Mesodermal cell (in vitro differentiated cells): Measurements from ENCODE around the gene NDFIP1.

Source experiments
- H3K27ac ChIP-seq: 2 replicates; pipeline ENCODE4 v1.7.0; 2013; ENCODE audit warnings: mild to moderate bottlenecking, low read depth, low read length, moderate library complexity; ENCODE audit not compliant: severe bottlenecking
- H3K36me3 ChIP-seq: 2 replicates; pipeline ENCODE4 v1.7.1; 2013; ENCODE audit warnings: mild to moderate bottlenecking, low read length, moderate library complexity; ENCODE audit not compliant: control insufficient read depth, insufficient read depth
- H3K4me1 ChIP-seq: one replicate; pipeline ENCODE4 v1.7.1; 2013; ENCODE audit warnings: mild to moderate bottlenecking, low read length; ENCODE audit not compliant: insufficient read depth, control insufficient read depth, poor library complexity, severe bottlenecking
- H3K4me3 ChIP-seq: 2 replicates; pipeline ENCODE4 v1.7.0; 2013; ENCODE audit warnings: low read length, control low read depth, mild to moderate bottlenecking; ENCODE audit not compliant: insufficient read depth, poor library complexity, severe bottlenecking; ENCODE audit errors: extremely low read depth
- H3K9me3 ChIP-seq: 2 replicates; pipeline ENCODE4 v1.7.1; 2013; ENCODE audit warnings: mild to moderate bottlenecking, low read length, moderate library complexity; ENCODE audit not compliant: control insufficient read depth
- WGBS, 2 experiments: methylation state at CpG; one replicate each; pipeline ENCODE4 v1.1.5; 2013; ENCODE audit warnings: missing lambda C conversion rate in 2 of 2; ENCODE audit not compliant: insufficient coverage in 2 of 2; 5-methylcytosine and 5-hydroxymethylcytosine counted together

The NDFIP1 gene

GRCh38 chr5:142095035-142095434 is 13.5 kb upstream of the NDFIP1 start:
- Histone ChIP-seq H3K4me1 (no peaks in the 10 kb centered on the region), H3K27ac (no peak overlapping the region), H3K9me3 (no peaks in the 10 kb centered on the region), H3K36me3 (no peaks in the 10 kb centered on the region), H3K4me3 (no peak overlapping the region)
- 85 to 98% methylated on average over 4 of the region's 4 CpGs for WGBS, 2 experiments

- Histone ChIP-seq H3K36me3 (no peaks in the 10 kb centered on the region), H3K4me1 (no peaks in the 10 kb centered on the region), H3K27ac (no peak overlapping the region), H3K9me3 (no peaks in the 10 kb centered on the region), H3K4me3 (no peak overlapping the region)
- WGBS, 2 experiments, result 85 to 91% methylated on average over 3 to 5 of the region's 8 CpGs
These were observed 12.8 kb upstream of the NDFIP1 start for GRCh38 chr5:142095651-142096330.

DNA sequence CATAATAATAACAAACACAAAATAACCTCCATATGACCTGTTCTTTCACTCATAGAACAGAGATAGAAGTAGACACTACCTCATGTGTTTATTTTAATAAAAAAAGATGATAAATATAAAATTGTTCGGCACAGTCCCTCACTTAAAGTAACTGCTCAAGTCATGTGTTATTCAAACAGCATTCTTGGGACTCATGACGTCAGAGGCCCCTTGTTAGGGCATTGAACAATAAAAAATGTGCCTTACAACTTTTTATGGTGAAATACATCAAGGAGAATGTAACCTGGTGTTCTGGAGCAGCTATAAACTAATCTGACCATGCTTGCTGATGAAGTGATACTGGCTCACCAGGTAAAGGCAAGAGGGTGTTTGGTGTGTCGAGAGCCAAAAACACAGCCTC is 12.2 kb upstream of the NDFIP1 start:
- WGBS, 2 experiments, result 100% methylated on average over 1 of the region's 3 CpGs
- H3K4me1 ChIP-seq, result no peaks in the 10 kb centered on the region
- no peaks in the 10 kb centered on the region for H3K36me3 ChIP-seq
- H3K27ac ChIP-seq, result no peak overlapping the region
- H3K9me3 ChIP-seq, result no peaks in the 10 kb centered on the region
- H3K4me3 ChIP-seq, result no peak overlapping the region

DNA sequence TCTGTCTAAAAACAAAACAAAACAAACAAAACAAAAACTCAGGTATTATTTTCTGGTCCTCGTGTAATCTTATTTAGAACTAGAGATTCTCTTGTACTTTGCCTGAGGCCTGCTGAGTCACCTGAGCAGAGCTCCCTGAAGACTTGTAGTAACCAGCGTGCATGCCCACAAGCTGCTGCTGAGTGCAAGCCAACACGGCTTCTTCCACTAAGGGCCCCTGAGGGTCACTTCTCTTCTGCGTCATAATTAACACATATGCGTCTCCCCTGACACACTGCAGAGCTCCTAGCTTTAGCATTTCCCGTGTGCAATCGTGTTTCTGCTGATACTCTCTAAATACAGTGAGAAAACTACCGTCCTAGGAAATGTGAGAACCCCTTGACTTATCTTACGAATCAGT is 10.9 kb upstream of the NDFIP1 start:
- Histone ChIP-seq H3K9me3 (no peaks in the 10 kb centered on the region), H3K4me3 (no peak overlapping the region), H3K36me3 (no peaks in the 10 kb centered on the region), H3K4me1 (no peaks in the 10 kb centered on the region), H3K27ac (no peak overlapping the region)
- 92 to 94% methylated on average over 7 to 9 of the region's 9 CpGs for WGBS, 2 experiments

- 100% methylated on average over 1 of the region's 2 CpGs; no CpG with 5 or more reads in 1 of the 2 experiments for WGBS, 2 experiments
- H3K27ac ChIP-seq, result no peak overlapping the region
- H3K36me3 ChIP-seq, result no peaks in the 10 kb centered on the region
- no peaks in the 10 kb centered on the region for H3K4me1 ChIP-seq
- H3K4me3 ChIP-seq, result no peak overlapping the region
- H3K9me3 ChIP-seq, result no peaks in the 10 kb centered on the region
These were observed 10.3 kb upstream of the NDFIP1 start for GRCh38 chr5:142098275-142098674.

- H3K27ac ChIP-seq, result no peak overlapping the region
- no peaks in the 10 kb centered on the region for H3K9me3 ChIP-seq
- no peaks in the 10 kb centered on the region for H3K36me3 ChIP-seq
- H3K4me1 ChIP-seq, result no peaks in the 10 kb centered on the region
- no peak overlapping the region for H3K4me3 ChIP-seq
These were observed 9.6 kb upstream of the NDFIP1 start for GRCh38 chr5:142098931-142099330.

DNA sequence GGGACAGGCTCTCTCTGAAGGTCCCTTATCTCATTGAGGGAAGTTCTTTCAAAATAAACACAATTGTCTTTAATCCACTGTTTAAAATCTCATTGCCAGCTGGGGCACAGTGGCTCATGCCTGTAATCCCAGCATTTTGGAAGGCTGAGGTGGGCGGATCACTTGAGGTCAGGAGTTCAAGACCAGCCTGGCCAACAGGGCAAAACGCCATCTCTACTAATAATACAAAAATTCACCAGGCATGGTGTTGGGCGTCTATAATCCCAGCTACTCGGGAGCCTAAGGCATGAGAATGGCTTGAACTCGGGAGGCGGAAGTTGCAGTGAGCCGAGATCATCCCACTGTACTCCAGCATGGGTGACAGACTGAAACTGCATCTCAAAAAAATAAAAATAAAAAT is 8.3 kb upstream of the NDFIP1 start:
- H3K36me3 ChIP-seq, result no peaks in the 10 kb centered on the region
- no peak overlapping the region for H3K4me3 ChIP-seq
- no peaks in the 10 kb centered on the region for H3K4me1 ChIP-seq
- H3K9me3 ChIP-seq, result no peaks in the 10 kb centered on the region
- 82 to 90% methylated on average over 3 to 5 of the region's 7 CpGs for WGBS, 2 experiments
- no peak overlapping the region for H3K27ac ChIP-seq

DNA sequence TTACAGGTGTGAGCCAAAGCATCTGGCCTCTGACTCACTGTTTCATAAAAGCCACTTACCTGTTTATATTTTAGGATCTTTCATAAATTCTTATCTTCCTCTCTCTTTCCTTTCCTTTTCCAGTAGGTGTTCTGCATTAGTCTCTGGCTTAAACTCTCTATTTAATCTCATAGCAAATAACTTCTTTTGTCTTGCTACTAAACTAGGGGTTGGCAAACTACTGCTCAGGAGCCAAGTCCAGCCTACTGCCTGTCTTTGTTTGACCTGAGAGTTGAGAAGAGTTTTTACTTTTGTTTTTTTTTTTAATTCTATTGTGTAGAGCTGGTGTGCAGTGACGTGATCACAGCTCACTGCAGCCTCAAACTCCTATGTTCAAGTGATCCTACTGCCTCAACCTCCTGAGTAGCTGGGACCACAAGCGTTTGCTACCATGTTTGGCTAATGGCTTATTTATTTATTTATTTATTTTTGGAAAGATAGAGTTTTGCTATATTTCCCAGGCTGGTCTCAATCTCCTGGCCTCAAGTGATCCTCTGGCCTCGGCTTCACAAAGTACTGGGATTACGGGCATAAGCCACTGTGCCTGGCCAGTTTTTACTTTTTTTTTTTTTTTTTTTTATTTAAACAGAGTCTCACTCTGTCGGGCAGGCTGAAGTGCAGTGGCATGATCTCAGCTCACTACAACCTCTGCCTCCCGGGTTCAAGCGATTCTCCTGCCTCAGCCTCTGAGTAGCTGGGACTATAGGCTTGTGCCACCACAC is 5.4 kb upstream of the NDFIP1 start:
- H3K27ac ChIP-seq, result no peak overlapping the region
- H3K9me3 ChIP-seq, result no peaks in the 10 kb centered on the region
- 100% methylated on average over 1 of the region's 7 CpGs; no CpG with 5 or more reads in 1 of the 2 experiments for WGBS, 2 experiments
- no peak overlapping the region for H3K4me3 ChIP-seq
- H3K36me3 ChIP-seq, result no peaks in the 10 kb centered on the region
- no peaks in the 10 kb centered on the region for H3K4me1 ChIP-seq

DNA sequence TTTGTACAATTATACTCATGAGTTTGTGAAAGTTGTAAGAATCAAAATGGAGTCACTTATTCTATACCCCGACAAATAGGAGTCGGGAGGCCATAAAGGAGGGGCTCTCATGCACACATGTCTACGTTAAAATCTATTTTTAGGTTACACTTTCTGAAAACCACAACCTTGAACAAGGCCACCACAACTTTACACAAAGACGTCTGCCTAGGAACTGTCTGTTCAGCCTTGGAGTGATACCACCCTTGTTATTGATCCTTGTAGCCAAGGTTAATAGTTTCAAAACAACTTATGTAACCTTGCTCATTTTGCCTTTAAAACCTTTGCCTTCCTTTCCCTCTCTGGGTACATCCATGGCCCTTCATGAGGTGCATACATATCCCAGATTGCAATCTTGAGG is 4.1 kb upstream of the NDFIP1 start:
- no peaks in the 10 kb centered on the region for H3K36me3 ChIP-seq
- 91 to 100% methylated on average over 2 to 4 of the region's 4 CpGs for WGBS, 2 experiments
- H3K27ac ChIP-seq, result no peak overlapping the region
- no peaks in the 10 kb centered on the region for H3K9me3 ChIP-seq
- no peak overlapping the region for H3K4me3 ChIP-seq
- no peaks in the 10 kb centered on the region for H3K4me1 ChIP-seq

GRCh38 chr5:142106061-142106460 is 2.5 kb upstream of the NDFIP1 start:
- no peaks in the 10 kb centered on the region for H3K36me3 ChIP-seq
- H3K9me3 ChIP-seq, result no peaks in the 10 kb centered on the region
- no peak overlapping the region for H3K27ac ChIP-seq
- 78 to 88% methylated on average over 2 of the region's 3 CpGs for WGBS, 2 experiments
- H3K4me3 ChIP-seq, result no peak overlapping the region
- no peaks in the 10 kb centered on the region for H3K4me1 ChIP-seq
